H1 (cell line): ENCODE measurements around the gene MCC. TPM values are rescaled to one million over a fixed set of nuclear protein-coding genes. Genes with fewer than 3 reads are reported as not detected.

Experiments
- CTCF ChIA-PET: fragments of 300-600 bp; sonication (Branson Sonifier 250); formaldehyde crosslinking; loops from one replicate; lab custom pipeline; 2021; ENCODE audit not compliant: partially characterized antibody; lab: Charles Lee
- POLR2A ChIA-PET: fragments of 300-600 bp; sonication (Branson Sonifier 250); formaldehyde crosslinking; loops from one replicate; lab custom pipeline; 2021; ENCODE audit warnings: inconsistent platforms; ENCODE audit not compliant: partially characterized antibody; lab: Charles Lee
- DNase-seq, 2 experiments: peaks; one replicate each; pipeline versions ENCODE4 v3.0.0 to v3.0.0-alpha.2; 2010 to 2022; ENCODE audit warnings: low spot score in 2 of 2, low read depth in 1 of 2, mixed read lengths in 1 of 2
- FAIRE-seq: peaks from 2 replicates; lab custom pipeline; 2011; peaks lifted over from hg19 to GRCh38; lab: Jason Lieb, UNC
- H2AFZ ChIP-seq: 2 replicates; pipeline ENCODE4 v1.8.1; 2012; ENCODE audit warnings: low read length, inconsistent platforms
- H2AK5ac ChIP-seq: 2 replicates; pipeline ENCODE4 v1.6.1; 2013; ENCODE audit warnings: low read depth, low read length
- H2BK120ac ChIP-seq: replicated peaks from 2 replicates; pipeline ENCODE3; 2013; ENCODE audit warnings: low read depth, low read length, inconsistent platforms
- H2BK12ac ChIP-seq: 2 replicates; pipeline ENCODE4 v1.6.1; 2013; ENCODE audit warnings: low read depth, low read length
- H2BK15ac ChIP-seq: 2 replicates; pipeline ENCODE4 v1.6.1; 2013; ENCODE audit warnings: low read length
- H2BK20ac ChIP-seq: 2 replicates; pipeline ENCODE4 v1.6.1; 2013; ENCODE audit warnings: low read length
- H2BK5ac ChIP-seq: 2 replicates; pipeline ENCODE4 v1.6.1; 2013; ENCODE audit warnings: low read depth, low read length
- H3K14ac ChIP-seq: 2 replicates; pipeline ENCODE4 v1.6.1; 2013; ENCODE audit warnings: inconsistent platforms; ENCODE audit not compliant: insufficient read length
- H3K18ac ChIP-seq: 2 replicates; pipeline ENCODE4 v1.6.1; 2013; ENCODE audit warnings: low read length; ENCODE audit errors: extremely low read depth
- H3K23ac ChIP-seq: 2 replicates; pipeline ENCODE4 v1.6.1; 2013; ENCODE audit warnings: inconsistent platforms; ENCODE audit not compliant: insufficient read length
- H3K23me2 ChIP-seq: 2 replicates; pipeline ENCODE4 v1.6.1; 2013; ENCODE audit warnings: low read depth, low read length
- H3K27ac ChIP-seq: 2 replicates; pipeline ENCODE4 v1.6.1; 2011; ENCODE audit warnings: low read depth, low read length, inconsistent platforms
- H3K27me3 ChIP-seq, 4 experiments: replicated peaks in 1 of 4; 1 replicate in 1 of 4; 2 replicates in 3 of 4; pipeline versions ENCODE4 v1.6.1 to v1.8.1; 2011 to 2013; ENCODE audit warnings: low read length in 3 of 4, mild to moderate bottlenecking in 3 of 4, inconsistent platforms in 2 of 4, mixed read lengths in 2 of 4, moderate library complexity in 1 of 4; ENCODE audit not compliant: control insufficient read depth in 3 of 4, insufficient read depth in 3 of 4; ENCODE audit errors: extremely low read depth in 1 of 4
- H3K36me3 ChIP-seq, 4 experiments: 2 replicates each; pipeline versions ENCODE4 v1.6.1 to v1.8.1; 2011 to 2013; ENCODE audit warnings: mild to moderate bottlenecking in 4 of 4, low read length in 3 of 4, moderate library complexity in 2 of 4, control low read depth in 1 of 4, inconsistent platforms in 1 of 4; ENCODE audit not compliant: insufficient read depth in 4 of 4, control insufficient read depth in 2 of 4
- H3K4ac ChIP-seq: replicated peaks from 2 replicates; pipeline ENCODE3; 2013; ENCODE audit warnings: low read length, low read depth, mixed read lengths, inconsistent platforms; ENCODE audit not compliant: insufficient read length
- H3K4me1 ChIP-seq, 4 experiments: replicated peaks in 1 of 4; 1 replicate in 1 of 4; 2 replicates in 3 of 4; pipeline versions ENCODE4 v1.6.1 to v1.8.1; 2011 to 2013; ENCODE audit warnings: low read length in 3 of 4, inconsistent platforms in 2 of 4, mixed read lengths in 1 of 4; ENCODE audit not compliant: insufficient read depth in 4 of 4, control insufficient read depth in 3 of 4
- H3K4me2 ChIP-seq, 2 experiments: 2 replicates each; pipeline versions ENCODE4 v1.6.1 to v1.8.1; 2011 to 2013; ENCODE audit warnings: low read depth in 2 of 2, low read length in 2 of 2, control low read depth in 1 of 2, inconsistent platforms in 1 of 2, mild to moderate bottlenecking in 1 of 2; ENCODE audit not compliant: insufficient read depth in 1 of 2
- H3K4me3 ChIP-seq, 4 experiments: fragments of 200-600, 300-600 bp in 1 of 4; sonication (generic), shearing (Covaris generic), sonication (Bioruptor Twin) in 1 of 4; 2 replicates each; pipeline versions ENCODE4 v1.5.1 to v1.8.1; 2011 to 2016; ENCODE audit warnings: low read length in 4 of 4, low read depth in 3 of 4, control low read depth in 2 of 4, inconsistent platforms in 2 of 4, mild to moderate bottlenecking in 2 of 4, mixed read lengths in 1 of 4, moderate library complexity in 1 of 4; ENCODE audit not compliant: insufficient read depth in 2 of 4; ENCODE audit errors: extremely low read depth in 1 of 4
- H3K56ac ChIP-seq: replicated peaks from 2 replicates; pipeline ENCODE3; 2013; ENCODE audit warnings: low read depth, mild to moderate bottlenecking, mixed read lengths, low read length, inconsistent platforms; ENCODE audit not compliant: insufficient read length
- H3K79me1 ChIP-seq: 2 replicates; pipeline ENCODE4 v1.6.1; 2013; ENCODE audit warnings: low read depth, low read length, control low read depth
- H3K79me2 ChIP-seq, 2 experiments: 2 replicates each; pipeline versions ENCODE4 v1.6.1 to v1.8.1; 2012 to 2013; ENCODE audit warnings: low read length in 2 of 2, mild to moderate bottlenecking in 2 of 2, inconsistent platforms in 1 of 2; ENCODE audit not compliant: insufficient read depth in 2 of 2, control insufficient read depth in 1 of 2
- H3K9ac ChIP-seq, 4 experiments: replicated peaks in 1 of 4; 1 replicate in 1 of 4; 2 replicates in 3 of 4; pipeline versions ENCODE4 v1.6.1 to v1.8.1; 2011 to 2013; ENCODE audit warnings: low read depth in 3 of 4, low read length in 3 of 4, control low read depth in 2 of 4, mild to moderate bottlenecking in 2 of 4, moderate library complexity in 2 of 4, inconsistent platforms in 1 of 4; ENCODE audit errors: extremely low read depth in 1 of 4
- H3K9me3 ChIP-seq, 2 experiments: 2 replicates each; pipeline versions ENCODE4 v1.6.1 to v1.8.1; 2012 to 2013; ENCODE audit warnings: mild to moderate bottlenecking in 2 of 2, moderate library complexity in 2 of 2, control low read depth in 1 of 2, inconsistent platforms in 1 of 2, low read depth in 1 of 2, low read length in 1 of 2, mixed read lengths in 1 of 2; ENCODE audit not compliant: insufficient read depth in 2 of 2
- H4K20me1 ChIP-seq, 2 experiments: replicated peaks in 1 of 2; 2 replicates each; pipeline versions ENCODE3 to v1.8.1; 2011 to 2013; ENCODE audit warnings: inconsistent platforms in 2 of 2, low read length in 2 of 2, mild to moderate bottlenecking in 1 of 2; ENCODE audit not compliant: insufficient read depth in 2 of 2, control insufficient read depth in 1 of 2
- H4K5ac ChIP-seq: 2 replicates; pipeline ENCODE4 v1.6.1; 2013; ENCODE audit warnings: low read length, low read depth, mixed read lengths, inconsistent platforms; ENCODE audit not compliant: insufficient read length
- H4K8ac ChIP-seq: 2 replicates; pipeline ENCODE4 v1.8.0; 2013; ENCODE audit warnings: mild to moderate bottlenecking, moderate library complexity, low read length, inconsistent platforms; ENCODE audit not compliant: insufficient read depth; ENCODE audit errors: extremely low read depth
- H4K91ac ChIP-seq: replicated peaks from 2 replicates; pipeline ENCODE3; 2013; ENCODE audit warnings: low read length, mixed read lengths, inconsistent platforms; ENCODE audit not compliant: insufficient read length
- BACH1 ChIP-seq: IDR thresholded peaks from 2 replicates; pipeline ENCODE4 v1.6.1; 2012; ENCODE audit warnings: low read length, improper control_type of control experiment
- CBX8 ChIP-seq: fragments of 300-800, 300-1000 bp; sonication (generic); IDR thresholded peaks from 2 replicates; pipeline ENCODE4 v1.7.1; 2016; ENCODE audit warnings: low read depth, low read length, borderline replicate concordance
- E2F6 ChIP-seq: IDR thresholded peaks from 2 replicates; pipeline ENCODE4 v1.6.1; 2012; ENCODE audit warnings: inconsistent platforms
- FOSL1 ChIP-seq: IDR thresholded peaks from 2 replicates; pipeline ENCODE4 v1.6.1; 2011; ENCODE audit warnings: mild to moderate bottlenecking, low read depth, low read length, moderate library complexity; ENCODE audit not compliant: insufficient read depth
- HDAC2 ChIP-seq, 2 experiments: fragments of 300-600 bp in 1 of 2; sonication (generic) in 1 of 2; IDR thresholded peaks; 2 replicates each; pipeline ENCODE4 v1.6.1; 2011 to 2012; ENCODE audit warnings: low read depth in 2 of 2, low read length in 2 of 2, mild to moderate bottlenecking in 2 of 2, moderate library complexity in 2 of 2, borderline replicate concordance in 1 of 2, inconsistent platforms in 1 of 2
- KDM4A ChIP-seq: IDR thresholded peaks from one replicate; pipeline ENCODE4 v1.7.1; 2012; ENCODE audit warnings: low read depth, mild to moderate bottlenecking, moderate library complexity, low read length, inconsistent platforms; ENCODE audit not compliant: severe bottlenecking
- MAX ChIP-seq: IDR thresholded peaks from 2 replicates; pipeline ENCODE4 v1.6.1; 2012; ENCODE audit warnings: inconsistent platforms
- RAD21 ChIP-seq, 2 experiments: IDR thresholded peaks in 1 of 2; conservative IDR thresholded peaks in 1 of 2; 2 replicates each; pipeline ENCODE4 v1.6.1; 2011; ENCODE audit warnings: low read depth in 2 of 2, low read length in 2 of 2, improper control_type of control experiment in 1 of 2, inconsistent platforms in 1 of 2, mild to moderate bottlenecking in 1 of 2, moderate library complexity in 1 of 2
- RNF2 ChIP-seq: fragments of 200-900, 300-1000 bp; sonication (generic); IDR thresholded peaks from 2 replicates; pipeline ENCODE4 v1.7.1; 2016; ENCODE audit warnings: borderline replicate concordance, low read depth, mild to moderate bottlenecking, antibody characterized with exemption, low read length; ENCODE audit not compliant: poor library complexity, severe bottlenecking; ENCODE audit errors: missing control alignments
- SIX5 ChIP-seq: IDR thresholded peaks from 2 replicates; pipeline ENCODE4 v1.6.1; 2011; ENCODE audit warnings: mild to moderate bottlenecking, low read depth, low read length
- TBP ChIP-seq: IDR thresholded peaks from 2 replicates; pipeline ENCODE4 v1.6.1; 2011; ENCODE audit warnings: low read depth, low read length, improper control_type of control experiment
- WGBS, 2 experiments: shearing (Covaris generic) in 1 of 2; methylation state at CpG; one replicate each; pipeline versions ENCODE4 v1.1.6 to v1.1.7; 2013 to 2015; ENCODE audit warnings: low lambda C conversion rate in 2 of 2, mixed read lengths in 2 of 2, inconsistent platforms in 1 of 2, low coverage in 1 of 2, missing lambda C conversion rate in 1 of 2; ENCODE audit not compliant: insufficient replicate concordance in 2 of 2, insufficient coverage in 1 of 2, insufficient read length in 1 of 2; ENCODE audit errors: extremely low coverage in 1 of 2, missing lambda C conversion rate in 1 of 2; 5-methylcytosine and 5-hydroxymethylcytosine counted together
- polyA plus RNA-seq, 7 experiments: library from polyadenylated mRNA; depleted of rRNA in 3 of 7; stranded (reverse) in 5 of 7; unstranded in 2 of 7; fragments of >200 nt in 5 of 7; fragments of 200-250 nt in 2 of 7; gene quantifications; 1 replicate in 5 of 7; 2 replicates in 1 of 7; 4 replicates in 1 of 7; pipeline versions ENCODE4 v1.2.1 to v1.2.3, GENCODE V29; 2011 to 2013; ENCODE audit warnings: missing spikeins in 2 of 7, mixed read lengths in 2 of 7
- total RNA-seq: library from RNA; stranded (reverse); fragmentation: NEBNext Ultra II Directional; extraction: Animal tissue kit (Norgen Biotek cat#: 25700); gene quantifications from 2 replicates; pipeline ENCODE4 v1.2.1, GENCODE V29; 2021

MCC gene
- total and polyA plus RNA-seq, 2 of the 8 experiments (the other 6 are each of a cell fraction or from before 2014, with no cell fraction given) = 2.6 to 18.3 TPM

- Histone ChIP-seq H2BK120ac (no peak overlapping the region), H3K9me3 (no peaks in the 10 kb centered on the region), H3K27me3 (no peaks in the 10 kb centered on the region), H4K5ac (no peak overlapping the region), H2AK5ac (no peak overlapping the region), H3K4me2 (no peak overlapping the region), H2BK5ac (no peak overlapping the region), H3K4me1 (no peaks in the 10 kb centered on the region; a peak in 1 of 7 replicates), H3K18ac (no peak overlapping the region), H3K36me3 (peaks cover 0 to 40% (median 7%) of the 10 kb centered on the region in 4 experiments; a peak in 6 of 8 replicates), H2BK12ac (no peak overlapping the region), H3K4me3 (no peak overlapping the region), H3K9ac (no peak overlapping the region), H4K20me1 (peaks cover 0 to 8% of the 10 kb centered on the region in 2 experiments), H2AFZ (no peak overlapping the region), H2BK15ac (no peak overlapping the region), H3K79me1 (no peaks in the 10 kb centered on the region), H2BK20ac (no peak overlapping the region), H3K56ac (no peak overlapping the region), H4K91ac (no peak overlapping the region), H3K27ac (no peak overlapping the region), H4K8ac (no peak overlapping the region), H3K79me2 (peaks cover 0 to 48% of the 10 kb centered on the region in 2 experiments; a peak in 3 of 4 replicates), H3K14ac (no peak overlapping the region), H3K23me2 (no peaks in the 10 kb centered on the region), H3K23ac (no peak overlapping the region), H3K4ac (no peak overlapping the region)
- CTCF ChIA-PET = interaction anchor here (0.5 to 4.2 kb wide), 59 partner anchors 8 to 611 kb away, joined by 3 to 34 read pairs (median 5); partner anchors contain the start of gene DCP2
- no peak for DNase-seq
- WGBS, 2 experiments = 92% methylated on average over 4 of the region's 4 CpGs; no CpG with 5 or more reads in 1 of the 2 experiments
- no peak for FAIRE-seq
- POLR2A ChIA-PET = interaction anchor here (1.0 to 1.3 kb wide), 2 partner anchors 10 to 20 kb away, joined by 3 to 5 read pairs; partner anchors contain the start of gene DCP2
- TF ChIP-seq MAX (no peak), E2F6 (no peak), RAD21 (IDR thresholded peaks at IDR 0.05 in 1 of 2, conservative IDR thresholded peaks at IDR 0.05 in 1 of 2; ENCODE audit: low read depth in 2 of 2, low read length in 2 of 2) (no peak), KDM4A (no peak), TBP (no peak), BACH1 (no peak), CBX8 (no peak), RNF2 (no peak), FOSL1 (no peak), HDAC2 (IDR thresholded peaks at IDR 0.05; ENCODE audit: borderline replicate concordance in 1 of 2, low read depth in 2 of 2, low read length in 2 of 2) (no peak), SIX5 (no peak)
Observed at GRCh38 chr5:112996830-112997374, 491.4 kb downstream of the MCC start.
